NB4 (cell line): ENCODE data around the gene MAML2.

Experiments
- CTCF ChIP-seq: IDR thresholded peaks from one replicate; pipeline ENCODE4 v1.5.1; 2012; ENCODE audit warnings: low read depth, low read length
- MAX ChIP-seq: IDR thresholded peaks from 2 replicates; pipeline ENCODE4 v1.6.1; 2011; ENCODE audit warnings: low read depth, low read length
- MYC ChIP-seq: IDR thresholded peaks from 2 replicates; pipeline ENCODE4 v1.6.1; 2011; ENCODE audit warnings: low read depth, low read length
- POLR2A ChIP-seq: IDR thresholded peaks from 2 replicates; pipeline ENCODE4 v1.6.1; 2011; ENCODE audit warnings: mild to moderate bottlenecking; ENCODE audit not compliant: insufficient read length; ENCODE audit errors: extremely low read depth

GRCh38 chr11:95991545-95991944 lies 351.4 kb downstream of the MAML2 start:
- TF ChIP-seq CTCF = no peak
- TF ChIP-seq POLR2A = no peak
- no peak for TF ChIP-seq MYC
- no peak for TF ChIP-seq MAX
